Astrocyte (in vitro differentiated cells and primary cell): ENCODE results near the gene IGFN1. TPM values are rescaled to one million over a fixed set of nuclear protein-coding genes. Genes with fewer than 3 reads are reported as not detected.
"Not testable (repeated sequence)": the region's sequence is repeated elsewhere in the genome, so short reads cannot be mapped to it uniquely, and the experiment has no call there.

Experiments used
- DNase-seq: peaks from one replicate; pipeline ENCODE4 v3.0.0-alpha.2; 2010; ENCODE audit warnings: low read depth
- FAIRE-seq: peaks from 2 replicates; lab custom pipeline; 2011; peaks lifted over from hg19 to GRCh38; lab: Jason Lieb, UNC
- H2AFZ ChIP-seq: 2 replicates; pipeline ENCODE4 v1.6.0; 2012; ENCODE audit warnings: low read depth, low read length, inconsistent platforms
- H3K27ac ChIP-seq: 2 replicates; pipeline ENCODE4 v1.5.1; 2011; ENCODE audit warnings: low read depth, low read length, inconsistent platforms
- H3K27me3 ChIP-seq: 2 replicates; pipeline ENCODE4 v1.6.0; 2011; ENCODE audit warnings: low read length, inconsistent platforms; ENCODE audit not compliant: insufficient read depth
- H3K36me3 ChIP-seq: 2 replicates; pipeline ENCODE4 v1.5.1; 2011; ENCODE audit warnings: low read length, inconsistent platforms; ENCODE audit not compliant: insufficient read depth
- H3K4me1 ChIP-seq: 2 replicates; pipeline ENCODE4 v1.5.1; 2011; ENCODE audit warnings: low read length, inconsistent platforms; ENCODE audit not compliant: insufficient read depth
- H3K4me2 ChIP-seq: 2 replicates; pipeline ENCODE4 v1.6.0; 2012; ENCODE audit warnings: low read length, inconsistent platforms
- H3K4me3 ChIP-seq: 2 replicates; pipeline ENCODE4 v1.5.1; 2011; ENCODE audit warnings: low read depth, mild to moderate bottlenecking, low read length, inconsistent platforms; ENCODE audit not compliant: insufficient read depth
- H3K79me2 ChIP-seq: 2 replicates; pipeline ENCODE4 v1.6.0; 2012; ENCODE audit warnings: mild to moderate bottlenecking, low read length, inconsistent platforms; ENCODE audit not compliant: insufficient read depth
- H3K9ac ChIP-seq: 2 replicates; pipeline ENCODE4 v1.6.0; 2012; ENCODE audit warnings: mild to moderate bottlenecking, low read length, inconsistent platforms
- H3K9me3 ChIP-seq: 2 replicates; pipeline ENCODE4 v1.5.1; 2012; ENCODE audit warnings: low read depth, mild to moderate bottlenecking, low read length, inconsistent platforms; ENCODE audit not compliant: insufficient read depth
- H4K20me1 ChIP-seq: 2 replicates; pipeline ENCODE4 v1.6.0; 2012; ENCODE audit warnings: low read length, inconsistent platforms; ENCODE audit not compliant: insufficient read depth
- H3K27ac Mint-ChIP-seq: one replicate; pipeline ENCODE4 v1.8.0; 2021; ENCODE audit warnings: mild to moderate bottlenecking, mixed read lengths; ENCODE audit not compliant: unreplicated experiment
- H3K27me3 Mint-ChIP-seq: one replicate; pipeline ENCODE4 v1.8.0; 2021; ENCODE audit warnings: low read depth, mixed read lengths; ENCODE audit not compliant: unreplicated experiment
- H3K36me3 Mint-ChIP-seq: one replicate; pipeline ENCODE4 v1.8.0; 2021; ENCODE audit warnings: low read depth, mixed read lengths; ENCODE audit not compliant: unreplicated experiment
- H3K4me1 Mint-ChIP-seq: one replicate; pipeline ENCODE4 v1.8.0; 2021; ENCODE audit warnings: low read depth, mixed read lengths; ENCODE audit not compliant: unreplicated experiment
- H3K4me3 Mint-ChIP-seq: one replicate; pipeline ENCODE4 v1.8.0; 2021; ENCODE audit warnings: mild to moderate bottlenecking, moderate library complexity, mixed read lengths; ENCODE audit not compliant: unreplicated experiment
- H3K9me3 Mint-ChIP-seq: one replicate; pipeline ENCODE4 v1.8.0; 2021; ENCODE audit warnings: mild to moderate bottlenecking, mixed read lengths; ENCODE audit not compliant: unreplicated experiment
- CTCF ChIP-seq: IDR thresholded peaks from 2 replicates; pipeline ENCODE4 v1.5.1; 2011; ENCODE audit warnings: low read depth, mild to moderate bottlenecking, inconsistent platforms, low read length, moderate library complexity; ENCODE audit not compliant: insufficient read depth
- EZH2 ChIP-seq: IDR thresholded peaks from 2 replicates; pipeline ENCODE4 v1.6.1; 2012; ENCODE audit warnings: mild to moderate bottlenecking, low read length, inconsistent platforms; ENCODE audit not compliant: insufficient read depth
- total RNA-seq: library from RNA; stranded (reverse); gene quantifications from 2 replicates; pipeline ENCODE4 v1.2.1, GENCODE V29; 2021

Gene IGFN1
- total RNA-seq, 1 donor from 2014 or later = 0.02 TPM

- Histone ChIP-seq H3K4me1 (peaks cover 6% of the 10 kb centered on the region), H3K36me3 (no peaks in the 10 kb centered on the region), H2AFZ (no peak overlapping the region), H3K27ac (no peak overlapping the region), H3K4me2 (no peak overlapping the region), H3K79me2 (peaks cover 9% of the 10 kb centered on the region), H4K20me1 (no peaks in the 10 kb centered on the region), H3K9ac (no peak overlapping the region), H3K27me3 (peaks cover 16% of the 10 kb centered on the region), H3K9me3 (no peaks in the 10 kb centered on the region), H3K4me3 (no peak overlapping the region)
- Mint-ChIP-seq H3K27ac (no peak overlapping the region), H3K9me3 (no peaks in the 10 kb centered on the region), H3K4me1 (peaks cover 3% of the 10 kb centered on the region), H3K36me3 (no peaks in the 10 kb centered on the region), H3K27me3 (peaks cover 20% of the 10 kb centered on the region), H3K4me3 (no peak overlapping the region)
- no peak for FAIRE-seq
- TF ChIP-seq CTCF (no peak), EZH2 (no peak)
- no peak for DNase-seq
Observed at GRCh38 chr1:201157949-201158348, 32.7 kb upstream of the IGFN1 start.

- not testable (repeated sequence) for H3K36me3 ChIP-seq, H3K9me3 ChIP-seq, FAIRE-seq, H3K79me2 ChIP-seq, H3K4me3 ChIP-seq, H4K20me1 ChIP-seq, H2AFZ ChIP-seq, H3K9me3 Mint-ChIP-seq, H3K4me1 ChIP-seq, H3K9ac ChIP-seq, DNase-seq, H3K4me3 Mint-ChIP-seq, H3K27ac ChIP-seq, H3K4me1 Mint-ChIP-seq, H3K27ac Mint-ChIP-seq, H3K4me2 ChIP-seq, H3K36me3 Mint-ChIP-seq
- peaks cover 12% of the 10 kb centered on the region for H3K27me3 Mint-ChIP-seq
- peaks cover 29% of the 10 kb centered on the region for H3K27me3 ChIP-seq
Observed at GRCh38 chr1:201163036-201163435, 27.6 kb upstream of the IGFN1 start.

- H3K4me1 Mint-ChIP-seq = no peaks in the 10 kb centered on the region
- H3K9me3 ChIP-seq = no peaks in the 10 kb centered on the region
- DNase-seq = no peak
- H3K9me3 Mint-ChIP-seq = no peaks in the 10 kb centered on the region
- H3K9ac ChIP-seq = no peak overlapping the region
- no peak overlapping the region for H2AFZ ChIP-seq
- H3K27ac Mint-ChIP-seq = no peak overlapping the region
- TF ChIP-seq EZH2 (no peak), CTCF (no peak)
- H3K36me3 Mint-ChIP-seq = no peaks in the 10 kb centered on the region
- H3K79me2 ChIP-seq = no peaks in the 10 kb centered on the region
- no peak overlapping the region for H3K4me3 ChIP-seq
- H3K27me3 Mint-ChIP-seq = peaks cover 10% of the 10 kb centered on the region
- H4K20me1 ChIP-seq = no peaks in the 10 kb centered on the region
- H3K4me3 Mint-ChIP-seq = no peak overlapping the region
- no peak overlapping the region for H3K4me2 ChIP-seq
- FAIRE-seq = no peak
- peaks cover 29% of the 10 kb centered on the region for H3K27me3 ChIP-seq
- no peaks in the 10 kb centered on the region for H3K4me1 ChIP-seq
- no peaks in the 10 kb centered on the region for H3K36me3 ChIP-seq
- H3K27ac ChIP-seq = no peak overlapping the region
Observed at GRCh38 chr1:201163707-201164106, 26.9 kb upstream of the IGFN1 start.
